K562 (cell line): Measurements from ENCODE around the gene NEK2. TPM values are rescaled to one million over a fixed set of nuclear protein-coding genes. Genes with fewer than 3 reads are reported as not detected.

ENCODE experiments used
- HCFC1 ChIP-seq: IDR thresholded peaks from 2 replicates; pipeline ENCODE4 v1.6.1; 2012; ENCODE audit warnings: low read depth, low read length, improper control_type of control experiment
- MCM3 ChIP-seq: fragments of 450-650 bp; IDR thresholded peaks from 2 replicates; pipeline ENCODE4 v1.6.1; 2016
- PHF21A ChIP-seq: fragments of 450-650 bp; IDR thresholded peaks from 2 replicates; pipeline ENCODE4 v1.6.1; 2017; ENCODE audit warnings: low read depth, borderline replicate concordance
- PRMT5 ChIP-seq: sonication (generic); formaldehyde crosslinking; IDR thresholded peaks from 2 replicates; pipeline ENCODE4 v1.5.0; 2020; ENCODE audit warnings: missing genetic modification reagents
- PRPF4 ChIP-seq: fragments of 200-400 bp; formaldehyde crosslinking; IDR thresholded peaks from one replicate; pipeline ENCODE4 v1.6.1; 2017; ENCODE audit warnings: low read length, low read depth, mild to moderate bottlenecking; ENCODE audit not compliant: insufficient read depth, poor library complexity, severe bottlenecking
- SIRT6 ChIP-seq: IDR thresholded peaks from one replicate; pipeline ENCODE4 v1.6.1; 2012; ENCODE audit warnings: low read depth, mild to moderate bottlenecking, control low read depth, inconsistent platforms, low read length, moderate library complexity
- SMAD3 ChIP-seq: fragments of 450-650 bp; formaldehyde crosslinking; conservative IDR thresholded peaks from 2 replicates; pipeline ENCODE4 v1.4.0; 2020; ENCODE audit warnings: mild to moderate bottlenecking
- TOE1 ChIP-seq, 2 experiments: fragments of 450-650 bp in 1 of 2; sonication (generic) in 1 of 2; formaldehyde crosslinking in 1 of 2; IDR thresholded peaks; 2 replicates each; pipeline versions ENCODE4 v1.7.1 to v1.8.0; 2016 to 2022; ENCODE audit warnings: borderline replicate concordance in 2 of 2, mild to moderate bottlenecking in 2 of 2, antibody characterized with exemption in 1 of 2, inconsistent platforms in 1 of 2, low read depth in 1 of 2, missing genetic modification reagents in 1 of 2, moderate library complexity in 1 of 2
- ZNF124 ChIP-seq: sonication (generic); formaldehyde crosslinking; IDR thresholded peaks from 2 replicates; pipeline ENCODE4 v1.8.1; 2022; ENCODE audit warnings: missing genetic modification reagents
- ZNF143 ChIP-seq: sonication (generic); formaldehyde crosslinking; IDR thresholded peaks from 2 replicates; pipeline ENCODE4 v1.9.0; 2022; ENCODE audit warnings: mild to moderate bottlenecking, missing genetic modification reagents
- ZNF253 ChIP-seq: fragments of 250-450 bp; sonication (Bioruptor Pico); conservative IDR thresholded peaks from 2 replicates; pipeline ENCODE4 v1.6.1; 2021; ENCODE audit warnings: mild to moderate bottlenecking
- polyA plus RNA-seq, 8 experiments: library from polyadenylated mRNA; depleted of rRNA in 4 of 8; stranded (reverse) in 5 of 8; unstranded in 3 of 8; fragments of >200 nt; fragmentation: Nextera tagmentation in 2 of 8; fragmentation: Illumina TruSeq in 1 of 8; extraction: Ambion mirVana in 2 of 8; extraction: Trizol in 1 of 8; gene quantifications; 2 replicates each; pipeline versions ENCODE4 v1.2.1 to v1.2.3, GENCODE V29; 2011 to 2014; ENCODE audit warnings: inconsistent platforms in 1 of 8, missing spikeins in 1 of 8
- total RNA-seq, 7 experiments: library from RNA; depleted of rRNA in 6 of 7; stranded (reverse); fragments of >200 nt in 6 of 7; fragmentation: Illumina TruSeq in 2 of 7; extraction: Trizol in 2 of 7; gene quantifications; 2 replicates each; pipeline versions ENCODE4 v1.2.1 to v1.2.3, GENCODE V29; 2011 to 2021; ENCODE audit warnings: low replicate concordance in 1 of 7
- TF ChIP-seq, protein P1 (sequence below): sonication (generic); formaldehyde crosslinking; IDR thresholded peaks from 2 replicates; pipeline ENCODE4 v1.8.0; 2022; ENCODE audit warnings: mild to moderate bottlenecking, missing genetic modification reagents, borderline replicate concordance
- TF ChIP-seq, protein P2 (sequence below): sonication (generic); formaldehyde crosslinking; IDR thresholded peaks from 2 replicates; pipeline ENCODE4 v1.8.1; 2023; ENCODE audit warnings: missing genetic modification reagents, mild to moderate bottlenecking, borderline replicate concordance
- TF ChIP-seq, protein P3 (sequence below), 2 experiments: fragments of 450-650 bp; IDR thresholded peaks; 2 replicates each; pipeline ENCODE4 v1.6.1; 2016
- TF ChIP-seq, protein P4 (sequence below): fragments of 450-650 bp; conservative IDR thresholded peaks from 2 replicates; pipeline ENCODE4 v1.6.1; 2016; ENCODE audit warnings: missing genetic modification characterization, low read depth, mild to moderate bottlenecking, missing compliant biosample characterization, moderate library complexity
- TF ChIP-seq, protein P5 (sequence below): fragments of 450-650 bp; formaldehyde crosslinking; IDR thresholded peaks from 2 replicates; pipeline ENCODE4 v1.4.0; 2022; ENCODE audit warnings: missing genetic modification characterization

NEK2 gene
- total and polyA plus RNA-seq, 9 of the 15 experiments (the other 6 are each of a cell fraction or from before 2014, with no cell fraction given), result 30.0 to 74.7 (median 66.4) TPM

DNA sequence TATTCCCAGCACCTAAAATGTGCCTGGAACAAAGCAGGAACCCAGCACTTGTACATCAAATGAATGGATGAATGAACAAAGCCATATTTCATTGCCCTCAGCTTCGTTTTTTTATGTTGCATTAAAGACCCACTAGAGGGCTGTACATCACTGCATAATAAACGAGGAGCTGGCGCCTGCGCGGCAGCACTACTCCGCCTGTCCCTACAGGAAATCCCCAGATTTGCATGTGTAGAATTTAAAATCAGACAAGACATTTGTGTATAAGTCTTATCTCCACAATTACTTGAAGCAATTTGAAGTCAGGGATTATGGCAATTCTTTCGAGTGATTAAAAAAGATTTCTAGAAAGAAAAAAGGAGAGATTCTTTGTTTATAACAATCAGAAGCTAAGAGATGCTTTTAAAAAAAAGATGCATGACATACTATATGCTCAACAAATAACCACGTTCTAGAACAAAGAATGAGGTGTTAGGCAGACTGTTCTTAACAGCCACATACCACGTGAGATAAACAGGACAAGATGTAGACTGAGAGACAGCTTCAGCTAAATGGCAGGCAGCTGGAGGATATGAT lies 5.4 kb upstream of the NEK2 start (continued):
- TF ChIP-seq, protein P1, sequence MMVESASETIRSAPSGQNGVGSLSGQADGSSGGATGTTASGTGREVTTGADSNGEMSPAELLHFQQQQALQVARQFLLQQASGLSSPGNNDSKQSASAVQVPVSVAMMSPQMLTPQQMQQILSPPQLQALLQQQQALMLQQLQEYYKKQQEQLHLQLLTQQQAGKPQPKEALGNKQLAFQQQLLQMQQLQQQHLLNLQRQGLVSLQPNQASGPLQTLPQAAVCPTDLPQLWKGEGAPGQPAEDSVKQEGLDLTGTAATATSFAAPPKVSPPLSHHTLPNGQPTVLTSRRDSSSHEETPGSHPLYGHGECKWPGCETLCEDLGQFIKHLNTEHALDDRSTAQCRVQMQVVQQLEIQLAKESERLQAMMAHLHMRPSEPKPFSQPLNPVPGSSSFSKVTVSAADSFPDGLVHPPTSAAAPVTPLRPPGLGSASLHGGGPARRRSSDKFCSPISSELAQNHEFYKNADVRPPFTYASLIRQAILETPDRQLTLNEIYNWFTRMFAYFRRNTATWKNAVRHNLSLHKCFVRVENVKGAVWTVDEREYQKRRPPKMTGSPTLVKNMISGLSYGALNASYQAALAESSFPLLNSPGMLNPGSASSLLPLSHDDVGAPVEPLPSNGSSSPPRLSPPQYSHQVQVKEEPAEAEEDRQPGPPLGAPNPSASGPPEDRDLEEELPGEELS (CRISPR knock-in tag), result no peak
- TF ChIP-seq, protein P2, sequence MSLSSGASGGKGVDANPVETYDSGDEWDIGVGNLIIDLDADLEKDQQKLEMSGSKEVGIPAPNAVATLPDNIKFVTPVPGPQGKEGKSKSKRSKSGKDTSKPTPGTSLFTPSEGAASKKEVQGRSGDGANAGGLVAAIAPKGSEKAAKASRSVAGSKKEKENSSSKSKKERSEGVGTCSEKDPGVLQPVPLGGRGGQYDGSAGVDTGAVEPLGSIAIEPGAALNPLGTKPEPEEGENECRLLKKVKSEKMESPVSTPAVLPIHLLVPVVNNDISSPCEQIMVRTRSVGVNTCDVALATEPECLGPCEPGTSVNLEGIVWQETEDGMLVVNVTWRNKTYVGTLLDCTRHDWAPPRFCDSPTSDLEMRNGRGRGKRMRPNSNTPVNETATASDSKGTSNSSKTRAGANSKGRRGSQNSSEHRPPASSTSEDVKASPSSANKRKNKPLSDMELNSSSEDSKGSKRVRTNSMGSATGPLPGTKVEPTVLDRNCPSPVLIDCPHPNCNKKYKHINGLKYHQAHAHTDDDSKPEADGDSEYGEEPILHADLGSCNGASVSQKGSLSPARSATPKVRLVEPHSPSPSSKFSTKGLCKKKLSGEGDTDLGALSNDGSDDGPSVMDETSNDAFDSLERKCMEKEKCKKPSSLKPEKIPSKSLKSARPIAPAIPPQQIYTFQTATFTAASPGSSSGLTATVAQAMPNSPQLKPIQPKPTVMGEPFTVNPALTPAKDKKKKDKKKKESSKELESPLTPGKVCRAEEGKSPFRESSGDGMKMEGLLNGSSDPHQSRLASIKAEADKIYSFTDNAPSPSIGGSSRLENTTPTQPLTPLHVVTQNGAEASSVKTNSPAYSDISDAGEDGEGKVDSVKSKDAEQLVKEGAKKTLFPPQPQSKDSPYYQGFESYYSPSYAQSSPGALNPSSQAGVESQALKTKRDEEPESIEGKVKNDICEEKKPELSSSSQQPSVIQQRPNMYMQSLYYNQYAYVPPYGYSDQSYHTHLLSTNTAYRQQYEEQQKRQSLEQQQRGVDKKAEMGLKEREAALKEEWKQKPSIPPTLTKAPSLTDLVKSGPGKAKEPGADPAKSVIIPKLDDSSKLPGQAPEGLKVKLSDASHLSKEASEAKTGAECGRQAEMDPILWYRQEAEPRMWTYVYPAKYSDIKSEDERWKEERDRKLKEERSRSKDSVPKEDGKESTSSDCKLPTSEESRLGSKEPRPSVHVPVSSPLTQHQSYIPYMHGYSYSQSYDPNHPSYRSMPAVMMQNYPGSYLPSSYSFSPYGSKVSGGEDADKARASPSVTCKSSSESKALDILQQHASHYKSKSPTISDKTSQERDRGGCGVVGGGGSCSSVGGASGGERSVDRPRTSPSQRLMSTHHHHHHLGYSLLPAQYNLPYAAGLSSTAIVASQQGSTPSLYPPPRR, result no peak
- TF ChIP-seq MCM3 (no peak), PRMT5 (CRISPR knock-in tag) (no peak), ZNF143 (no peak), SMAD3 (CRISPR knock-in tag) (peak; percentile 52; the same call in 1 of the 2 replicates), PHF21A (no peak), ZNF253 (CRISPR knock-in tag) (no peak), HCFC1 (no peak), ZNF124 (no peak), SIRT6 (no peak), TOE1 (IDR thresholded peaks at IDR 0.05; ENCODE audit: borderline replicate concordance) (0 out of 2 replicates have a peak, but pooled peaks have one; percentile 12), TOE1 (CRISPR knock-in tag; IDR thresholded peaks at IDR 0.05; ENCODE audit: borderline replicate concordance, low read depth) (no peak), PRPF4 (no peak)
- TF ChIP-seq, protein P3, sequence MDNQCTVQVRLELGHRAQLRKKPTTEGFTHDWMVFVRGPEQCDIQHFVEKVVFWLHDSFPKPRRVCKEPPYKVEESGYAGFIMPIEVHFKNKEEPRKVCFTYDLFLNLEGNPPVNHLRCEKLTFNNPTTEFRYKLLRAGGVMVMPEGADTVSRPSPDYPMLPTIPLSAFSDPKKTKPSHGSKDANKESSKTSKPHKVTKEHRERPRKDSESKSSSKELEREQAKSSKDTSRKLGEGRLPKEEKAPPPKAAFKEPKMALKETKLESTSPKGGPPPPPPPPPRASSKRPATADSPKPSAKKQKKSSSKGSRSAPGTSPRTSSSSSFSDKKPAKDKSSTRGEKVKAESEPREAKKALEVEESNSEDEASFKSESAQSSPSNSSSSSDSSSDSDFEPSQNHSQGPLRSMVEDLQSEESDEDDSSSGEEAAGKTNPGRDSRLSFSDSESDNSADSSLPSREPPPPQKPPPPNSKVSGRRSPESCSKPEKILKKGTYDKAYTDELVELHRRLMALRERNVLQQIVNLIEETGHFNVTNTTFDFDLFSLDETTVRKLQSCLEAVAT (IDR thresholded peaks at IDR 0.05), result no peak
- TF ChIP-seq, protein P4, sequence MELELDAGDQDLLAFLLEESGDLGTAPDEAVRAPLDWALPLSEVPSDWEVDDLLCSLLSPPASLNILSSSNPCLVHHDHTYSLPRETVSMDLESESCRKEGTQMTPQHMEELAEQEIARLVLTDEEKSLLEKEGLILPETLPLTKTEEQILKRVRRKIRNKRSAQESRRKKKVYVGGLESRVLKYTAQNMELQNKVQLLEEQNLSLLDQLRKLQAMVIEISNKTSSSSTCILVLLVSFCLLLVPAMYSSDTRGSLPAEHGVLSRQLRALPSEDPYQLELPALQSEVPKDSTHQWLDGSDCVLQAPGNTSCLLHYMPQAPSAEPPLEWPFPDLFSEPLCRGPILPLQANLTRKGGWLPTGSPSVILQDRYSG (tag), result peak; percentile 83
- TF ChIP-seq, protein P5, sequence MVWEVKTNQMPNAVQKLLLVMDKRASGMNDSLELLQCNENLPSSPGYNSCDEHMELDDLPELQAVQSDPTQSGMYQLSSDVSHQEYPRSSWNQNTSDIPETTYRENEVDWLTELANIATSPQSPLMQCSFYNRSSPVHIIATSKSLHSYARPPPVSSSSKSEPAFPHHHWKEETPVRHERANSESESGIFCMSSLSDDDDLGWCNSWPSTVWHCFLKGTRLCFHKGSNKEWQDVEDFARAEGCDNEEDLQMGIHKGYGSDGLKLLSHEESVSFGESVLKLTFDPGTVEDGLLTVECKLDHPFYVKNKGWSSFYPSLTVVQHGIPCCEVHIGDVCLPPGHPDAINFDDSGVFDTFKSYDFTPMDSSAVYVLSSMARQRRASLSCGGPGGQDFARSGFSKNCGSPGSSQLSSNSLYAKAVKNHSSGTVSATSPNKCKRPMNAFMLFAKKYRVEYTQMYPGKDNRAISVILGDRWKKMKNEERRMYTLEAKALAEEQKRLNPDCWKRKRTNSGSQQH (CRISPR knock-in tag), result no peak
